ENCODE data around the gene EHF. TPM values are rescaled to one million over a fixed set of nuclear protein-coding genes. Genes with fewer than 3 reads are reported as not detected.

The EHF gene
- total RNA-seq, 1 donor from 2014 or later = 1.2 TPM

GRCh38 chr11:34637303-34637702 lies 16.4 kb downstream of the EHF start:
- no peak for TF ChIP-seq CTCF (IDR thresholded peaks at IDR 0.05; ENCODE audit: unreplicated experiment)
- H3K27ac Mint-ChIP-seq = no peak overlapping the region
- no peaks in the 10 kb centered on the region for H3K9me3 Mint-ChIP-seq
- H3K4me1 Mint-ChIP-seq = peaks cover 37% of the 10 kb centered on the region
- DNase-seq (ENCODE audit: low spot score in 2 of 2, unreplicated experiment in 2 of 2) = no peak
- no peak overlapping the region for H3K4me3 Mint-ChIP-seq
- no peaks in the 10 kb centered on the region for H3K27me3 Mint-ChIP-seq (ENCODE audit: low read depth)
- no peaks in the 10 kb centered on the region for H3K36me3 Mint-ChIP-seq

GRCh38 chr11:34638897-34639296 lies 18.0 kb downstream of the EHF start:
- H3K4me3 Mint-ChIP-seq = no peak overlapping the region
- H3K36me3 Mint-ChIP-seq = no peaks in the 10 kb centered on the region
- H3K9me3 Mint-ChIP-seq = no peaks in the 10 kb centered on the region
- TF ChIP-seq CTCF (IDR thresholded peaks at IDR 0.05; ENCODE audit: unreplicated experiment) = no peak
- H3K27me3 Mint-ChIP-seq (ENCODE audit: low read depth) = no peaks in the 10 kb centered on the region
- H3K4me1 Mint-ChIP-seq = peaks cover 38% of the 10 kb centered on the region
- DNase-seq (ENCODE audit: low spot score in 2 of 2, unreplicated experiment in 2 of 2) = no peak
- no peak overlapping the region for H3K27ac Mint-ChIP-seq

GRCh38 chr11:34639545-34639944 lies 18.7 kb downstream of the EHF start:
- DNase-seq (ENCODE audit: low spot score in 2 of 2, unreplicated experiment in 2 of 2) = no peak
- Mint-ChIP-seq H3K4me1 (peaks cover 37% of the 10 kb centered on the region), H3K36me3 (no peaks in the 10 kb centered on the region), H3K9me3 (no peaks in the 10 kb centered on the region), H3K4me3 (no peak overlapping the region), H3K27ac (no peak overlapping the region), H3K27me3 (ENCODE audit: low read depth) (no peaks in the 10 kb centered on the region)
- no peak for TF ChIP-seq CTCF (IDR thresholded peaks at IDR 0.05; ENCODE audit: unreplicated experiment)

- TF ChIP-seq CTCF (IDR thresholded peaks at IDR 0.05; ENCODE audit: unreplicated experiment) = no peak
- H3K4me3 Mint-ChIP-seq = no peak overlapping the region
- peaks cover 37% of the 10 kb centered on the region for H3K4me1 Mint-ChIP-seq
- no peak overlapping the region for H3K27ac Mint-ChIP-seq
- no peaks in the 10 kb centered on the region for H3K36me3 Mint-ChIP-seq
- no peak for DNase-seq (ENCODE audit: low spot score in 2 of 2, unreplicated experiment in 2 of 2)
- H3K27me3 Mint-ChIP-seq (ENCODE audit: low read depth) = no peaks in the 10 kb centered on the region
- H3K9me3 Mint-ChIP-seq = no peaks in the 10 kb centered on the region
Measured at GRCh38 chr11:34640050-34640923, 19.4 kb downstream of the EHF start.

- Mint-ChIP-seq H3K27me3 (ENCODE audit: low read depth) (no peaks in the 10 kb centered on the region), H3K27ac (no peak overlapping the region), H3K4me3 (no peak overlapping the region), H3K9me3 (no peaks in the 10 kb centered on the region), H3K36me3 (no peaks in the 10 kb centered on the region), H3K4me1 (peaks cover 37% of the 10 kb centered on the region)
- no peak for TF ChIP-seq CTCF (IDR thresholded peaks at IDR 0.05; ENCODE audit: unreplicated experiment)
- no peak for DNase-seq (ENCODE audit: low spot score in 2 of 2, unreplicated experiment in 2 of 2)
Measured at GRCh38 chr11:34640924-34641275, 20.0 kb downstream of the EHF start.

Data from mesothelial cell of epicardium (in vitro differentiated cells).